SU-DHL-6 (cell line): Measurements from ENCODE around the gene CAMK1.

Source experiments
- EZH2phosphoT487 ChIP-seq: fragments of 200-600 bp; sonication (generic), shearing (Covaris generic); conservative IDR thresholded peaks from 2 replicates; pipeline ENCODE4 v1.6.1; 2018; ENCODE audit warnings: mild to moderate bottlenecking, antibody characterized with exemption, low read length, moderate library complexity, mixed read lengths
- TF ChIP-seq, protein P1 (sequence below): fragments of 200-600 bp; sonication (generic); IDR thresholded peaks from one replicate; pipeline ENCODE4 v1.5.1; 2017; ENCODE audit warnings: antibody characterized with exemption, mild to moderate bottlenecking, low read length, moderate library complexity; ENCODE audit not compliant: insufficient read depth, poor library complexity, severe bottlenecking

DNA sequence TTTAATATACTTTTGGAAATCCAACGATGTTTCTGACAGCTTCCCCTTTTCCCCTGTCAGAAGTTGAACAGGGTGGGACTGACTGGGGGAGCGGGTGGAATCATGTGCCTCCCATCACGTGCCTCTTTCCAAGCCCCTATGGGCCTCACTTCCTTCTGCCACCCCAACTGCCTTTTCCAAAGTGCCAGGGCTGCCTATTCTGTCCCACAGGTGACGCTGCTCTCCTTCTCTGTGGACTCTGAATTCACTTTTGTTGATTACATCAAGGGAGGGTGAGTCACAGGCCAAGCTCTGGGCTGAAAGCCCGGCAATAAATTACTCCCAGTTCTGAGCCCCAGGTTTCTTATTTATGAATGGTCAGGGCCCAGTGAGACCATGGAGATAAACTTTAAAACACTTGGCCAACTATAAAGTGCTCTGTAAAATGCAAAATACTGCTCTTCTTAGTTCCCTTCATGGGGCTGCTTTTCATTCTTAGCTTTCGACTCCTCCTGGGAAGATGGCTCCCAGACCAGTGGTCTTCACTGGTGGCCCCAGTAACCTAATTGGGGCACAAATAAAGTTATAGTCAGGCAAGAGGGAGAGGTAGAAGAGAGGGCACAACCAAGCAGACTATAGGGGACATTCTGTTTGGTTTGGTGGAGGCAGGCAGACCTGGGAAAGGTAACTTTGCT is 53.8 kb downstream of the CAMK1 start:
- TF ChIP-seq, protein P1, sequence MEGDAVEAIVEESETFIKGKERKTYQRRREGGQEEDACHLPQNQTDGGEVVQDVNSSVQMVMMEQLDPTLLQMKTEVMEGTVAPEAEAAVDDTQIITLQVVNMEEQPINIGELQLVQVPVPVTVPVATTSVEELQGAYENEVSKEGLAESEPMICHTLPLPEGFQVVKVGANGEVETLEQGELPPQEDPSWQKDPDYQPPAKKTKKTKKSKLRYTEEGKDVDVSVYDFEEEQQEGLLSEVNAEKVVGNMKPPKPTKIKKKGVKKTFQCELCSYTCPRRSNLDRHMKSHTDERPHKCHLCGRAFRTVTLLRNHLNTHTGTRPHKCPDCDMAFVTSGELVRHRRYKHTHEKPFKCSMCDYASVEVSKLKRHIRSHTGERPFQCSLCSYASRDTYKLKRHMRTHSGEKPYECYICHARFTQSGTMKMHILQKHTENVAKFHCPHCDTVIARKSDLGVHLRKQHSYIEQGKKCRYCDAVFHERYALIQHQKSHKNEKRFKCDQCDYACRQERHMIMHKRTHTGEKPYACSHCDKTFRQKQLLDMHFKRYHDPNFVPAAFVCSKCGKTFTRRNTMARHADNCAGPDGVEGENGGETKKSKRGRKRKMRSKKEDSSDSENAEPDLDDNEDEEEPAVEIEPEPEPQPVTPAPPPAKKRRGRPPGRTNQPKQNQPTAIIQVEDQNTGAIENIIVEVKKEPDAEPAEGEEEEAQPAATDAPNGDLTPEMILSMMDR: no peak
- TF ChIP-seq EZH2phosphoT487: no peak
